GM19025 (cell line): ENCODE measurements around the gene MGAT4A.

Source experiments
- ATAC-seq: cut with Tn5 transposase; IDR thresholded peaks from one replicate; pipeline ENCODE4 v1.9.1; 2021; ENCODE audit warnings: mild to moderate bottlenecking, low read depth, moderate library complexity; ENCODE audit not compliant: unreplicated experiment

MGAT4A gene

GRCh38 chr2:98582523-98582922 lies 148.4 kb downstream of the MGAT4A start:
- no peak for ATAC-seq

- ATAC-seq = no peak
These were observed 150.2 kb downstream of the MGAT4A start for GRCh38 chr2:98580656-98581284.

GRCh38 chr2:98579926-98580325 lies 151.0 kb downstream of the MGAT4A start:
- no peak for ATAC-seq

GRCh38 chr2:98578231-98578630 lies 152.7 kb downstream of the MGAT4A start:
- no peak for ATAC-seq

GRCh38 chr2:98577313-98577712 lies 153.6 kb downstream of the MGAT4A start:
- ATAC-seq = no peak

GRCh38 chr2:98576666-98577312 lies 154.1 kb downstream of the MGAT4A start:
- no peak for ATAC-seq

- no peak for ATAC-seq
These were observed 157.5 kb downstream of the MGAT4A start for GRCh38 chr2:98573426-98573825.

- no peak for ATAC-seq
These were observed 158.3 kb downstream of the MGAT4A start for GRCh38 chr2:98572676-98573075.

- no peak for ATAC-seq
These were observed 158.7 kb downstream of the MGAT4A start for GRCh38 chr2:98572211-98572610.

GRCh38 chr2:98571796-98572195 lies 159.1 kb downstream of the MGAT4A start:
- ATAC-seq = no peak

GRCh38 chr2:98571121-98571701 lies 159.7 kb downstream of the MGAT4A start:
- no peak for ATAC-seq

- no peak for ATAC-seq
These were observed 160.6 kb downstream of the MGAT4A start for GRCh38 chr2:98570356-98570755.

GRCh38 chr2:98569915-98570314 lies 161.0 kb downstream of the MGAT4A start:
- no peak for ATAC-seq

GRCh38 chr2:98569197-98569793 lies 161.6 kb downstream of the MGAT4A start:
- no peak for ATAC-seq
